ENCODE results near the gene MDFIC2.

Gene MDFIC2

DNA sequence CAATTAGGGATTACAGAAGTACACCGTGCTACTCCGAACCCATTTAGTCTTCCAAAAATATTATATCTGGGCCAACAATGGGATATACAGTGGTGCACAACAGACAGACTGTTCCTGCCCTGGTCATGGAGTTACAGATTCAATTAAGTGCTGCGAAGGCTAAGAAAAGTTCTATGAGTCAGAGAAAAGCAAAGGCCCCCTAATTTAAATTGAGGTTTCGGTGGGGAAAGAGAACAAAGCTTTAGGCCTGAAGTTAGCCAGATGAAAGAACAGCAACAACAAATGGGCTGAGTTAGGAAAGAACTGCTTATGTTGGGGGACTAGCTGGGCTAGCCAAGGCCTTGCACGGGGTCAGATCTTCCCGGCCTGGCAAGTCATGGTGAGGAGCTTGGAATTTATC lies 131.8 kb downstream of the MDFIC2 start:
- no peak for DNase-seq (ENCODE audit: low spot score)

DNA sequence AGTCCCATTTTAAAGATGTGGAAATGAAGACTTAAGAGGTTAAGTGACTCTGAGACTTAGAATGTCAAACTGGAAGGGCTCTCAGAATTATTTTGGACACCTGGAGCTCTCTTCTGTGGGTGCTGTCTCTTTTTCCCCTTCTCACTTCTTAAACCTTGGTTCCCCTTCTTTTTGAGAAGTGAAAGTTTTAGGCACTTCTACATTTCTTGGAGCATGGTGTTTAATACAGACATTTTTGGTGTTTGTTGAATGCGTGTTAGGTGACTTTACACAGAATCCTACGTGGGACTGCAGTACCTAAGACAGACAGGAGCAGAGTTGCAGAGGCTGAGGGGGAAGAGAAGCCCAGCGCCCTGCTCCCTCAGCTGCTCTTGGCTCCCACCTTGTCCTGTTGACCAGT lies 133.3 kb downstream of the MDFIC2 start:
- DNase-seq (ENCODE audit: low spot score): no peak

DNA sequence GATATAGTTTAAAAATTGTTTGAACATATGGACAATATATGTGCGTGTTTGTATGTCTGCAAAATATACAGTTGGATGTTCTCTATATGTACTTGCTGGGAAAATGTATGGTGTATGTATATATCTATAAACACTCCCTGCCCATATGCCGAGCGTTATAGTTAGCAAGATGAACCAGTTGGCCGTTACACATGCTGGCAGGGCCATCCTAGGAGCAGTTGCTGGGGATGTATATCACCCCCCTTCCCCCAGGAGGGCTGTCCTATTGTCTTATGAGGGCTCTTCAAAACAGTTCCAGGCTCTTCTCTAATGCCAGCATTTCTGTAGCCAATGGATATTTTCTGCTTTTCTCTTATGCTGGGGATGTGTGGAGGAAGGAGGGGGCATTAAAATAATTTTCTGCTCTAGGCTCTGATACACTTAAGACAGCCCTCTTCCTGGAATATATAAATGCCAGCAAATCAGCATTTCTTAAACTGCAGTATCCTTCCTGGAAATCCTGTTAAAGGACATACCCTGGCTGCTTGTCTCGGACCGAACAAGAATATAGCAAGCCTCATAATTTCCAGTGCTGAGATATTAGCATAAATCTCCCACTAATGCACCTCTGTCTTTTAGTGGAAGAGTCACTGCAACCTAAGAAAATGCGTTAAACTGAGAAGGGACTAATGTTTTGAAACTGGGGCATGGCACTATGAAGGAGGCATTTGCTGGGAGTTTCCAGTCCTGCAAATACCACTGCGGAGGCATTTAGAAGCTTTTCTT lies 134.4 kb downstream of the MDFIC2 start:
- no peak for DNase-seq (ENCODE audit: low spot score)

DNA sequence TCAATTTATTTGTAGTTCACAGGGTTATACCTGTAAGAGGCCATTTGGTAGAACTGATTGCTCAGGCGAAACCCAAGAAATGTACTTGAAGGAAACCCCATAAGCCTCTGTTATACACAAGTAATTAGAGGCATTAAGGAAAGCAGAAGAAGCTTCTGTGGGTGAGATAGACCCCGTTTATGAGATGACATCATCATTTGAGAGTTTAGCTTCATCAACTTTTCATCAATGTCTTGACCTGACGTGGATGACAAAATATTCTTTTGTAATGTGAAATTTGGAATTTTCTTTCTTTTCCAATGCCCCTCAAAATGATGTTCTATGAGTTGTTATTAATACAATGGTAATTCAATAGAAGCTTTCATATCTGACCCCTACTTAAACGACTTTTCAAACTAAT lies 136.2 kb downstream of the MDFIC2 start:
- no peak for DNase-seq (ENCODE audit: low spot score)

DNA sequence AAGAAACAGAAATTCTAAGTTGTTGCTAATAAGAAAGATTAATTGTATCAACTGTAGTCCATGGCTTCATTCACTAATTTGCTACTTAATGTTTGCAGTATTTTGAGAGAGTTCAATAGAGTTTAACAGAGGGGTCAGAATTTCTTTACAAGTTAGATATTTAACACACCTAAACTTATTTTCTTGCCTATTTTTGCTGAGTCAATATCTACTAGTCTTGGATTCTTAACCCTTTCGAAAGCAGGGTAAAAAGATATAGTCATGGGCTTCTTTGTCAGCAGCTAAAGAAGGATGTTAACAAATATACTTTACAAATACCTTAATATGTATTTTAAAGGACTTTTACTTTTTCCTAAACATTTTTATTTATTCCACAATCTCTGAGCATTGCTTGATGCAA lies 155.6 kb downstream of the MDFIC2 start:
- DNase-seq (ENCODE audit: low spot score): no peak

DNA sequence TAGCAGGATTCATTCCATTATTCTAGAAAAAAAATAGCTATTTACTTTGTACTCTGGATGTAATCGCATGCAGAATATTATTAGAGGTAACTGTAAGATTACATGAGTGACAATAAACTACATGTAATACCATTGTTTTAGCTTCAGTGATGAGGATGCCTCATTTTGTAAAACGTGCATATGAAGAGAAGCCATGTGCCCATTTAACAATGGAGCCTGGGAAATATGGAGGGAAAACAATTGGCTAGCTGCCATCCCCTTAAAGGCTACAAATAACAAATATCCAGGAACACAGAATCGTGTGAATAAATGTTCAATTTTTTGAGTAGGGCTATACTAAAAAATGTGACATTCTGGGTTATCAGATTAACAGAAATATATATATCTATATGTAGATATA lies 161.8 kb downstream of the MDFIC2 start:
- DNase-seq (ENCODE audit: low spot score): no peak

DNA sequence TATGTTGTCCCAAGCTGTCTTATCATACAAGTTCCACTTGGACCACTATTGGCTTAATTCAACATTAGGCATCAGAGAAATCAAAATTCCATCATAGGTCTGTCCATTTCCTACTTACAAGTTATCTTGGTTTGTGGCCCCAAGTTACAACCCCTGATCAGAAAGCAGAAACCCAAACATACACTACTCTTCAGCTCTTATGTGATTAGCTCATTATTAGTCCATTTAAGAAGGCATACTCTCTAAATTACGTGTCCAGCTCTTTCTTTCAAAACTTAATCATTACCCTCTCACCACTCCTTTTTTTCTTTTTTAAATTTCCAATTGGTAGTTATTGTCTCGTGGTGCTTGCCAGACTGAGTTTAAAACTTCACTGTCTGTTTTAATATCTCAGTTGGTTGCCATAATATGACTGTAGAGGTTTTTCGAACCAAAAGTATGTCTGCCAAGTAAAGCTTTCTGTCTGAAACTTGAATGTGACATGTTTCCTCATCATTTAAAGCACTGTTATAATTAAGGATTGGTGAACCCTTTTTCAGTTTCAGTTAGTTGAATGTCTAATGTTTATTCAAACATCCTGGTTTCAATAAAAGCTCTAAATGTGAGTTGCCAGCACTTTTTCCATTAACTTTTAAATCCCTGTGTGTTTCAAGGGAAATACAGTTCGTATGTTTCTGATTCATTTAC lies 162.6 kb downstream of the MDFIC2 start:
- no peak for DNase-seq (ENCODE audit: low spot score)

Data from GM03348 (cell line).